SH-SY5Y (cell line): ENCODE data around the gene ZAR1L.

Source experiments
- GATA2 ChIP-seq: IDR thresholded peaks from 2 replicates; pipeline ENCODE4 v1.6.1; 2011; ENCODE audit warnings: mild to moderate bottlenecking, low read depth, low read length
- GATA3 ChIP-seq: IDR thresholded peaks from 2 replicates; pipeline ENCODE4 v1.6.1; 2011; ENCODE audit warnings: low read depth, mild to moderate bottlenecking, low read length, moderate library complexity

DNA sequence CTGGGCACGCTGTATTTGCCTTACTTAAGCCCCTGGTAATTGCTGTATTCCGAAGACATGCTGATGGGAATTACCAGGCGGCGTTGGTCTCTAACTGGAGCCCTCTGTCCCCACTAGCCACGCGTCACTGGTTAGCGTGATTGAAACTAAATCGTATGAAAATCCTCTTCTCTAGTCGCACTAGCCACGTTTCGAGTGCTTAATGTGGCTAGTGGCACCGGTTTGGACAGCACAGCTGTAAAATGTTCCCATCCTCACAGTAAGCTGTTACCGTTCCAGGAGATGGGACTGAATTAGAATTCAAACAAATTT lies 821 bp upstream of the ZAR1L start:
- TF ChIP-seq GATA3 (no peak), GATA2 (no peak)
